Neuron (in vitro differentiated cells): ENCODE data around the gene ARHGEF17.
"Not testable (repeated sequence)": the region's sequence is repeated elsewhere in the genome, so short reads cannot be mapped to it uniquely, and the experiment has no call there.

Source experiments
- H2AFZ ChIP-seq: one replicate; pipeline ENCODE4 v1.6.1; 2013; ENCODE audit warnings: low read depth, mild to moderate bottlenecking, inconsistent platforms, low read length, moderate library complexity
- H3K27me3 ChIP-seq: one replicate; pipeline ENCODE4 v1.6.1; 2013; ENCODE audit warnings: low read length; ENCODE audit not compliant: insufficient read depth
- H3K36me3 ChIP-seq: one replicate; pipeline ENCODE4 v1.6.1; 2013; ENCODE audit warnings: low read length; ENCODE audit not compliant: insufficient read depth
- H3K4me1 ChIP-seq: one replicate; pipeline ENCODE4 v1.6.1; 2013; ENCODE audit warnings: low read length; ENCODE audit not compliant: insufficient read depth
- H3K4me3 ChIP-seq: 2 replicates; pipeline ENCODE4 v1.5.1; 2013; ENCODE audit warnings: mild to moderate bottlenecking, low read length, moderate library complexity
- H3K9me3 ChIP-seq: one replicate; pipeline ENCODE4 v1.6.1; 2013; ENCODE audit warnings: low read length

Gene ARHGEF17

DNA sequence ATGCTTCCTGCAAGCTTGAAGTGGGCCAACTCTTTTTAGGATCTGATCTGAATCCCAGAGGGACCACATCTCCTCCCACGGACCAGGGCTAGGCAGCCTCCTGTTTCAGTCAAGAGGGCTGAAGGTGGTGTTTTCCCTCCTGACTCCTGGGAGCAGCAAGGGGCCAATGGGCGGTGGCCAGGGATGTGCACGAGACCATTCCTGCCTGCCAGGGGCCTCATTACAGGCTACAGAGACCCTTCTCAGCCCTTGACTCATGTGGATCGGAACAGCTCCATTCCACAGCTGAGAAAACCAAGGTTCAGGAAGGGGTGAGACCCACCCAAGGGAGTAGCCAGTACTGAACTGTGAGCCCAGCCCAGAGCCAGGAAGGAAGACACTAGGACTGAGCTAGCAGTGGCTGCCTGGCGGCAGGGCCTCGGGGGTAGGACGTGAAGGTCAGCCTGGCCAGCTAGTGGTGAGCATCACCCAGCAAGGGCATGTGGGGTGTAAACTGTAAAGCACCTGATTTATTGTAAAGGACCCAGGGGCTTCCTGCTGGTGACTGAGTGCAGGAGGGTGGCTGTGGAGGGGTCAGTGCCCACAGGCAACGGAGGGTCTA lies 39.3 kb upstream of the ARHGEF17 start:
- H3K4me3 ChIP-seq: no peak overlapping the region
- no peaks in the 10 kb centered on the region for H3K36me3 ChIP-seq
- H3K27me3 ChIP-seq: peaks cover 25% of the 10 kb centered on the region
- no peak overlapping the region for H2AFZ ChIP-seq
- H3K4me1 ChIP-seq: no peaks in the 10 kb centered on the region
- no peaks in the 10 kb centered on the region for H3K9me3 ChIP-seq

DNA sequence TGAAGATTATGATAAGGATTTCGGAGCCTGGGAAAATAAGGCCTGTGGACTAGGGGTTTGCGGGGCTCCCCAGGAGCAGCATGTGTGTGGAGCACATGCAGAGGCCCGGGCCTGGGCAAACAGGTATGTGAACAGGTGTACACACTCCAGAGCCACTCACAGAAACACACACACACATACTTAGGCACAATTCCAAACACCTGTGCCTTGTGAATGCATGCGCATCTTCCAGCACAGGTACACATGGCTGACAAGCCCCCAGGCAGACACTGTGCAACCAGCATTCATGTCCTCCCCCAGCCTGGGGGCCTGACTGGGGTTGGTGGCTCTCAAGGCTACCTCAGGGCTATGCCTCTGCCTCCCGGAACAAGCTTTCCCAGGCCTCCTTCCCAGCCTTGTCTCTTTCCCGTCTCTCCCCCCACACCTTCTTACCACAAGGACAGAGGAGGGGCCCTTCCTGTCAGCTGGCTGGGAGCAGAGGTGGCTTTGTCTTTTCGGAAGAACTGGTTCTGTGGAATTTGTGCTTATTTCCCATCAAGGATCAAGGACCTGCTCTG lies 38.5 kb upstream of the ARHGEF17 start:
- Histone ChIP-seq H2AFZ (no peak overlapping the region), H3K36me3 (no peaks in the 10 kb centered on the region), H3K4me1 (no peaks in the 10 kb centered on the region), H3K4me3 (no peak overlapping the region), H3K9me3 (no peaks in the 10 kb centered on the region), H3K27me3 (peaks cover 25% of the 10 kb centered on the region)

- H2AFZ ChIP-seq: no peak overlapping the region
- no peak overlapping the region for H3K4me3 ChIP-seq
- no peaks in the 10 kb centered on the region for H3K9me3 ChIP-seq
- no peaks in the 10 kb centered on the region for H3K4me1 ChIP-seq
- peaks cover 19% of the 10 kb centered on the region for H3K27me3 ChIP-seq
- no peaks in the 10 kb centered on the region for H3K36me3 ChIP-seq
Observed at GRCh38 chr11:73270016-73270854, 37.8 kb upstream of the ARHGEF17 start.

- Histone ChIP-seq H3K9me3 (no peaks in the 10 kb centered on the region), H3K36me3 (no peaks in the 10 kb centered on the region), H3K27me3 (peaks cover 18% of the 10 kb centered on the region), H2AFZ (no peak overlapping the region), H3K4me3 (no peak overlapping the region), H3K4me1 (no peaks in the 10 kb centered on the region)
Observed at GRCh38 chr11:73270855-73271477, 37.1 kb upstream of the ARHGEF17 start.

DNA sequence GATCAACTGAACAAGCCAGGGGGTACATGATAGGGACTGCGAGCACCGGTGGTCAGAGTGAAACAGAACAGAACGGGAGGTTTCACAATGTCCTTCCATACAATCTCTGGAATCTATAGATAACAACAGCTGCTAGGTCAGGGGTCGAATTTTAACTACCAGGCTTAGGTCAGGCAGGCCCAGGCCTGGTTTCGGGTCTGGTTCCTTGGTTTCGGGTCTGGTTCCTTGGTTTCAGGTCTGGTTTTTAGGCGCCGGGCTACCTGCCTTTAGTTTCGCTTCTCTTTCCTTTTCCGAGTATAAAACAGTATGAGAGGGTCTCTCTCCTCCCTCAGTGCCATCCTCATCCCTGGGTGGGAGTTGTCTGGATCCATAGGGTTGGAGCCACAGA lies 36.6 kb upstream of the ARHGEF17 start:
- not testable (repeated sequence) for H3K4me1 ChIP-seq, H2AFZ ChIP-seq, H3K4me3 ChIP-seq, H3K9me3 ChIP-seq, H3K36me3 ChIP-seq
- H3K27me3 ChIP-seq: peaks cover 14% of the 10 kb centered on the region

DNA sequence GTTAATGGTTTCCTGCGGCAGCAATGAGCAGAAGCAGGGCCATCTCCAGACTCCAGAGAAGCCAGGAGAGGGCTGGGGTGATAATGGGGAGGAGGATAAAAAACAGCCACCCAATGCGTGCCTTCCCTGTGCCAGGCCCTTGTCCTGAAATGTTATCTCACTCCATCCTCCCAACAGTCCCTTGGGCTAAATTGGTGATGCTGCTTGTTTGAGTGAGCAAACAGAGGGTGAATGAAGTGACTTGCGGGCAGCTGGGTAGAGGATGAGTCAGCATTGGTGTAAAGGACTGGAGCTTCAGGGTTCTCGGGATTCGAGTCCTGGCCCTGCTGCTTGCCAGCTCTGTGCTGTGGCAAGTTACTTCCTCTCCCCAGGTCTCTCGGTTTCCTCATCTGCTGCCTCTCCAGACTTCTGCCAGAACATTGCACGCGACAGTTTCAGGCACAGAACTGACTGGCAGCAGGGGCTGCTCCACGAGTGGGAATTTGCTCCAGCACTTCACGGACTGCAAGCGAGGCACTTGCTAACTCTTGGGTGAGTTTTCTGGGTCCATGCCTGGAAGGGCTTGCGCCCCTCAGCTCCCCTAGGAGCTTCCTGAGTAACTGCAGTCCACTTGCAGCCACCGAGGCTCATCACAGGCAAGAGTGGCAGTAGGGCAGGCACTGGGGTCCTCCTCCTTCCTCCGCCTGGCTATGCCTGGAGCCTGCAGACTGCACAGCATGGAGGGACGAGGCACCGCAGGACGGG lies 36.0 kb upstream of the ARHGEF17 start, which contains the start of gene P2RY6:
P2RY6 (plus strand) TSS at position 403 of the 744 bp plus-strand sequence. CDS start 24,181 bp downstream, outside the sequence.
- no peaks in the 10 kb centered on the region for H3K36me3 ChIP-seq
- H2AFZ ChIP-seq: no peak within 1 kb of the TSS
- H3K4me1 ChIP-seq: no peaks in the 10 kb centered on the region
- no peak within 1 kb of the TSS for H3K4me3 ChIP-seq
- peaks cover 14% of the 10 kb centered on the region for H3K27me3 ChIP-seq
- H3K9me3 ChIP-seq: no peaks in the 10 kb centered on the region

- H3K4me1 ChIP-seq: no peaks in the 10 kb centered on the region
- H3K36me3 ChIP-seq: no peaks in the 10 kb centered on the region
- H3K27me3 ChIP-seq: peaks cover 11% of the 10 kb centered on the region
- H2AFZ ChIP-seq: no peak overlapping the region
- H3K9me3 ChIP-seq: no peaks in the 10 kb centered on the region
- no peak overlapping the region for H3K4me3 ChIP-seq
Observed at GRCh38 chr11:73272680-73273038, 35.4 kb upstream of the ARHGEF17 start.

GRCh38 chr11:73273222-73273895 lies 34.7 kb upstream of the ARHGEF17 start:
- Histone ChIP-seq H3K9me3 (no peaks in the 10 kb centered on the region), H3K36me3 (no peaks in the 10 kb centered on the region), H3K4me1 (no peaks in the 10 kb centered on the region), H2AFZ (no peak overlapping the region), H3K27me3 (peaks cover 8% of the 10 kb centered on the region), H3K4me3 (no peak overlapping the region)

DNA sequence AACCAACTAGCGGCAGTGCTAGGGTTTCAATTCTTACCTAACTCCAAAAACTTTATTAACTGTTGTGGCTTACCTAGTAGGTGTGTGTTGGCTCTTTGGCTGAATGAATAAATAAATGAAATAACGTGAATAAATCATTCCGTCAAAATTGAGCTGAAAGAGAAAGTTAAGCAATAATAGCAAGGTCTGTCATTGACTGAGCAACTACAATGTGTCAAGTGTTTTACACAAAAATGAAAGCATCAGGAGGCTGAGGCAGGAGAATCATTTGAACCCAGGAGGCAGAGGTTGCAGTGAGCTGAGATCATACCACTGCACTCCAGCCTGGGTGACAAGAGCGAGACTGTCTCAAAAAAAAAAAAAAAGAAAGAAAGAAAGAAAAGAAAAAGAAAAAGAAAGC lies 33.9 kb upstream of the ARHGEF17 start:
- not testable (repeated sequence) for H3K36me3 ChIP-seq, H3K4me1 ChIP-seq, H3K4me3 ChIP-seq, H3K27me3 ChIP-seq, H2AFZ ChIP-seq, H3K9me3 ChIP-seq

- H2AFZ ChIP-seq: no peak overlapping the region
- no peaks in the 10 kb centered on the region for H3K9me3 ChIP-seq
- H3K36me3 ChIP-seq: no peaks in the 10 kb centered on the region
- no peak overlapping the region for H3K4me3 ChIP-seq
- H3K27me3 ChIP-seq: peaks cover 4% of the 10 kb centered on the region
- no peaks in the 10 kb centered on the region for H3K4me1 ChIP-seq
Observed at GRCh38 chr11:73274722-73275380, 33.2 kb upstream of the ARHGEF17 start.

DNA sequence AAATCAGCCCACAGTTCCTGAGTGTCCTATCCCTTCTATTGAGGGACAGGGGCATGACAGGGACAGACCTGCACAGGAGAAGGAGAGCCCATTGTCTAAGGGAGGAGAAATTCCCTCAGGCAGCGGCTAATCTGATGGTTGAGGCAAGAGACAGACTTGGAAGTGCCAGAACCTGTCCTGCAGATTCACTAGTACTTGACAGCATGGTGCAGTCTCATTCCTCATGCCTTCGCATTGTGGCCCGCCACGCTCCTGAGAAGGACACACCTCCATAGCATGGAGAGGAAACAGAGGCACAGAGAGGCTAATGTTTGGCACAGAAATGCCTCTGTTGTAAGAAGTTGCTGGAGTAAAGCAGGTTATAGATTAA lies 32.7 kb upstream of the ARHGEF17 start:
- no peaks in the 10 kb centered on the region for H3K4me1 ChIP-seq
- no peak overlapping the region for H2AFZ ChIP-seq
- H3K27me3 ChIP-seq: no peaks in the 10 kb centered on the region
- no peaks in the 10 kb centered on the region for H3K36me3 ChIP-seq
- H3K4me3 ChIP-seq: no peak overlapping the region
- no peaks in the 10 kb centered on the region for H3K9me3 ChIP-seq

DNA sequence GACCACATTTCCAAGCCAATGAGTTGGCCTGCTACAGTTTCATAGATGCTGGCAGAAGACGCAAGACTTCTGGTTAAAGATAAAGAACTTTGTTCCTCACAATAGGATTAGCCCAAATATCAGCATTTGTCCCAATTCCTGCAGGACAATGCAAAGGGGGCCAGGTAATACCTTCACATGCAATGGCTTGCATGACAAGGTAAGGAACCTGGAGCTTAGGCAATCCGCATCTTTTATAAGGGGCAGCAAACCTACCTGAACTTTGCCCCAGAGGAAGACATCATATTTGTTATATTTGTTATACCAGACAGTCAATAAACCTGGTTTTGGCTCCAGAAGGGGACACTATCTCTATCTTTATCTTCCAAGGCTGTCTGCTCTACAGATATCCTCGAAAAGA lies 30.6 kb upstream of the ARHGEF17 start:
- no peak overlapping the region for H2AFZ ChIP-seq
- no peak overlapping the region for H3K4me3 ChIP-seq
- peaks cover 2% of the 10 kb centered on the region for H3K4me1 ChIP-seq
- no peaks in the 10 kb centered on the region for H3K9me3 ChIP-seq
- H3K27me3 ChIP-seq: no peaks in the 10 kb centered on the region
- no peaks in the 10 kb centered on the region for H3K36me3 ChIP-seq
